ENCODE measurements around the gene PRPF18.

DNA sequence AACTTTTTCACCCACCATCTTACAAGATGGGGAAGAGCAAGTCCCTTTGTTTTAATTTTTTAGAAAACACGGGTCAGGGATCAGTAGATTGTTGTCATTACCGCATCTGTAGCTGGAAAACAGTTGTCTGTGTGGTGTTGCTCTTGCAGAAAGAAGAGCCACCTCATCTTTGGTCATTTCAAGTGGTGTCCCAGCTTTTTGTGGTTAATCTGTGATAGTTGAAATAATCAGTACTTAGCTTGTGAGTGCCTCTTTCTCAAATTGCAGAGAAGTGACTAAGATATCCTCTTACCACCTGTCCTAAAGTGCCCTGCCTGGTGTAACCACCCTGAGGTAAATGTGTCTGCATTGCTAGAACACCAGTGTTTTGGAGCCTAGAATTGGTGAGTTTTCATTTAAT, 5.5 kb downstream of the PRPF18 start:
- TF ChIP-seq SMC3 (conservative IDR thresholded peaks at IDR 0.05; ENCODE audit: poor library complexity) (no peak), EP300 (conservative IDR thresholded peaks at IDR 0.05; ENCODE audit: poor library complexity, severe bottlenecking) (no peak), REST (IDR thresholded peaks at IDR 0.05; ENCODE audit: borderline replicate concordance) (no peak), MXI1 (conservative IDR thresholded peaks at IDR 0.05; ENCODE audit: poor library complexity, severe bottlenecking) (no peak), EZH2 (IDR thresholded peaks at IDR 0.05; ENCODE audit: borderline replicate concordance, insufficient read depth, low read length, poor library complexity, severe bottlenecking) (no peak), POLR2AphosphoS5 (IDR thresholded peaks at IDR 0.05) (no peak)
- TF ChIP-seq, protein P1, sequence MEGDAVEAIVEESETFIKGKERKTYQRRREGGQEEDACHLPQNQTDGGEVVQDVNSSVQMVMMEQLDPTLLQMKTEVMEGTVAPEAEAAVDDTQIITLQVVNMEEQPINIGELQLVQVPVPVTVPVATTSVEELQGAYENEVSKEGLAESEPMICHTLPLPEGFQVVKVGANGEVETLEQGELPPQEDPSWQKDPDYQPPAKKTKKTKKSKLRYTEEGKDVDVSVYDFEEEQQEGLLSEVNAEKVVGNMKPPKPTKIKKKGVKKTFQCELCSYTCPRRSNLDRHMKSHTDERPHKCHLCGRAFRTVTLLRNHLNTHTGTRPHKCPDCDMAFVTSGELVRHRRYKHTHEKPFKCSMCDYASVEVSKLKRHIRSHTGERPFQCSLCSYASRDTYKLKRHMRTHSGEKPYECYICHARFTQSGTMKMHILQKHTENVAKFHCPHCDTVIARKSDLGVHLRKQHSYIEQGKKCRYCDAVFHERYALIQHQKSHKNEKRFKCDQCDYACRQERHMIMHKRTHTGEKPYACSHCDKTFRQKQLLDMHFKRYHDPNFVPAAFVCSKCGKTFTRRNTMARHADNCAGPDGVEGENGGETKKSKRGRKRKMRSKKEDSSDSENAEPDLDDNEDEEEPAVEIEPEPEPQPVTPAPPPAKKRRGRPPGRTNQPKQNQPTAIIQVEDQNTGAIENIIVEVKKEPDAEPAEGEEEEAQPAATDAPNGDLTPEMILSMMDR (IDR thresholded peaks at IDR 0.05; ENCODE audit: poor library complexity, severe bottlenecking): no peak
